IMR-90 (cell line): ENCODE measurements around the gene CYB5B.

ENCODE experiments used
- CTCF ChIP-seq: conservative IDR thresholded peaks from 2 replicates; pipeline ENCODE4 v1.5.1; 2012; ENCODE audit warnings: mild to moderate bottlenecking, low read depth, low read length, improper control_type of control experiment
- ELK1 ChIP-seq: fragments of 150-350 bp; IDR thresholded peaks from 2 replicates; pipeline ENCODE4 v1.6.1; 2016; ENCODE audit warnings: low read depth, mild to moderate bottlenecking, low read length, moderate library complexity, borderline replicate concordance
- MAFK ChIP-seq: IDR thresholded peaks from 2 replicates; pipeline ENCODE4 v1.6.1; 2012; ENCODE audit warnings: low read depth, low read length, improper control_type of control experiment
- MAZ ChIP-seq: IDR thresholded peaks from 2 replicates; pipeline ENCODE4 v1.6.1; 2012; ENCODE audit warnings: low read depth, mild to moderate bottlenecking, low read length, improper control_type of control experiment, moderate library complexity, borderline replicate concordance
- POLR2A ChIP-seq: IDR thresholded peaks from 2 replicates; pipeline ENCODE4 v1.6.1; 2012; ENCODE audit warnings: mild to moderate bottlenecking, low read depth, low read length
- RAD21 ChIP-seq: IDR thresholded peaks from 2 replicates; pipeline ENCODE4 v1.6.1; 2012; ENCODE audit warnings: low read length, improper control_type of control experiment
- RCOR1 ChIP-seq: IDR thresholded peaks from 2 replicates; pipeline ENCODE4 v1.6.1; 2012; ENCODE audit warnings: mild to moderate bottlenecking, low read length, improper control_type of control experiment; ENCODE audit not compliant: insufficient replicate concordance
- RFX5 ChIP-seq: IDR thresholded peaks from 2 replicates; pipeline ENCODE4 v1.8.0; 2012; ENCODE audit warnings: low read depth, mild to moderate bottlenecking, low read length, moderate library complexity
- SMC3 ChIP-seq: fragments of 150-350 bp; IDR thresholded peaks from 2 replicates; pipeline ENCODE4 v1.6.1; 2016; ENCODE audit warnings: low read depth, mild to moderate bottlenecking, antibody characterized with exemption, low read length, moderate library complexity

GRCh38 chr16:69413045-69413664 lies 11.3 kb upstream of the CYB5B start:
- TF ChIP-seq CTCF: no peak
- TF ChIP-seq POLR2A: no peak
- no peak for TF ChIP-seq MAFK
- no peak for TF ChIP-seq RAD21
- TF ChIP-seq RCOR1: no peak
- TF ChIP-seq ELK1: no peak
- no peak for TF ChIP-seq SMC3
- no peak for TF ChIP-seq RFX5
- TF ChIP-seq MAZ: no peak
